Osteocyte (in vitro differentiated cells): ENCODE results near the gene CDCA7L. TPM values are rescaled to one million over a fixed set of nuclear protein-coding genes. Genes with fewer than 3 reads are reported as not detected.

Source experiments
- DNase-seq: peaks from one replicate; pipeline ENCODE4 v3.0.0; 2021; ENCODE audit warnings: mixed read lengths; ENCODE audit not compliant: unreplicated experiment; ENCODE audit errors: extremely low spot score
- H3K27ac Mint-ChIP-seq: one replicate; pipeline ENCODE4 v1.8.0; 2021; ENCODE audit warnings: mild to moderate bottlenecking, mixed read lengths; ENCODE audit not compliant: unreplicated experiment
- H3K27me3 Mint-ChIP-seq: one replicate; pipeline ENCODE4 v1.8.0; 2021; ENCODE audit warnings: mixed read lengths; ENCODE audit not compliant: unreplicated experiment
- H3K36me3 Mint-ChIP-seq: one replicate; pipeline ENCODE4 v1.8.0; 2021; ENCODE audit warnings: mixed read lengths; ENCODE audit not compliant: unreplicated experiment
- H3K4me1 Mint-ChIP-seq: one replicate; pipeline ENCODE4 v1.8.0; 2021; ENCODE audit warnings: mixed read lengths; ENCODE audit not compliant: unreplicated experiment
- H3K4me3 Mint-ChIP-seq: one replicate; pipeline ENCODE4 v1.8.0; 2021; ENCODE audit warnings: mild to moderate bottlenecking, moderate library complexity, mixed read lengths; ENCODE audit not compliant: unreplicated experiment
- H3K9me3 Mint-ChIP-seq: one replicate; pipeline ENCODE4 v1.8.0; 2021; ENCODE audit warnings: mixed read lengths; ENCODE audit not compliant: unreplicated experiment
- total RNA-seq: library from RNA; stranded (reverse); gene quantifications from 2 replicates; pipeline ENCODE4 v1.2.1, GENCODE V29; 2021
- TF ChIP-seq, protein P1 (sequence below): fragments of 200-600 bp; sonication (generic); IDR thresholded peaks from 2 replicates; pipeline ENCODE4 v1.5.0; 2021; ENCODE audit warnings: antibody characterized with exemption, mild to moderate bottlenecking, moderate library complexity

The CDCA7L gene
- total RNA-seq, 1 donor from 2014 or later = 26.3 TPM

DNA sequence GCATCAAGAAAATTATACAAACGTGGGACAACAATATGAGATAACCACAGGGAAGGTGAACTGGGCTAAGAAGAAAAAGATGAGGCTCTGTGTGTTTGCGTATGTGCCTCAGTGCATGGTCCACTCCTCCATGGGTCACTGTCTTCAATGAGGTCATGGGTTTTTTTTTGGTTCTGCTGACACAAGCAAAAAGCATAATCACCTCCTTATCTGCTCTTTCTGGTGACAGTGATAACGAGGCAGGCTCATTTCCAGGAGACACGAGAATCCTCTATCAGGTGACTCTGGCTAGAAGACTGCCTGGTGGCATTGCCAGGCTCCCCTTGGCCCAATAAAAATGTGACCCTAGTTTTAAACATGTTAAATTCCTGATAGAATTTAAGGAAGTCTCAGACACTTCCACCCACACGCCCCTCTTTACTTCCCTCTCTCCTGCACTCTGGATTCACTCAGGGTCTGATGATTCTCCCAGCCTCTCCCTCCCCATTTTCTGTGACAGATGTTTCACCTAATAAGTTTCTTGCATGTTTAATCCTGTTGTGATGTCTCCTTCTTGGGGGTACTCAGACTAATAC lies 35.3 kb upstream of the CDCA7L start:
- H3K4me3 Mint-ChIP-seq = no peak overlapping the region
- no peaks in the 10 kb centered on the region for H3K36me3 Mint-ChIP-seq
- H3K9me3 Mint-ChIP-seq = no peaks in the 10 kb centered on the region
- H3K27me3 Mint-ChIP-seq = peaks cover 6% of the 10 kb centered on the region
- no peak for DNase-seq
- no peaks in the 10 kb centered on the region for H3K4me1 Mint-ChIP-seq
- no peak overlapping the region for H3K27ac Mint-ChIP-seq
- TF ChIP-seq, protein P1, sequence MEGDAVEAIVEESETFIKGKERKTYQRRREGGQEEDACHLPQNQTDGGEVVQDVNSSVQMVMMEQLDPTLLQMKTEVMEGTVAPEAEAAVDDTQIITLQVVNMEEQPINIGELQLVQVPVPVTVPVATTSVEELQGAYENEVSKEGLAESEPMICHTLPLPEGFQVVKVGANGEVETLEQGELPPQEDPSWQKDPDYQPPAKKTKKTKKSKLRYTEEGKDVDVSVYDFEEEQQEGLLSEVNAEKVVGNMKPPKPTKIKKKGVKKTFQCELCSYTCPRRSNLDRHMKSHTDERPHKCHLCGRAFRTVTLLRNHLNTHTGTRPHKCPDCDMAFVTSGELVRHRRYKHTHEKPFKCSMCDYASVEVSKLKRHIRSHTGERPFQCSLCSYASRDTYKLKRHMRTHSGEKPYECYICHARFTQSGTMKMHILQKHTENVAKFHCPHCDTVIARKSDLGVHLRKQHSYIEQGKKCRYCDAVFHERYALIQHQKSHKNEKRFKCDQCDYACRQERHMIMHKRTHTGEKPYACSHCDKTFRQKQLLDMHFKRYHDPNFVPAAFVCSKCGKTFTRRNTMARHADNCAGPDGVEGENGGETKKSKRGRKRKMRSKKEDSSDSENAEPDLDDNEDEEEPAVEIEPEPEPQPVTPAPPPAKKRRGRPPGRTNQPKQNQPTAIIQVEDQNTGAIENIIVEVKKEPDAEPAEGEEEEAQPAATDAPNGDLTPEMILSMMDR = no peak

DNA sequence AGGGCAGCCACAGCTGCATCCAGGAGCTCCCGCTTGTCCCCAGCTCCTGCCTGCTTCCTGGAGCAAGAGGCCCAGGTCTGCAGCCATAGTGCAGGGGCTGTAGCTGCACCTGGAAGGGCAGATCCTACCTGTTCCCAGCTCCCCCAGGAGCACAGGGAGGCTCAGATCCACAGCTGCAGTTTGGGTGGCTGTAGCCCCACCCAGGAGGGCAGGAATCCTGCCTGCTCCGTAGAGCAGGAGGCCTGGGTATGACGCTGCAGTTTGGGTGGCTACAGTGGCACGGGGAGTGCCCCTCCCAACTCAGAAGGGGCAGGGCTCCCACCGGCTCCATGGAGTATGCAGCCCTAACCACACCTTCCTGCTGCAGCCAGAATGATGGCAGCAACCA lies 26.7 kb upstream of the CDCA7L start:
- TF ChIP-seq, protein P1 = no peak
- no peak for DNase-seq
- Mint-ChIP-seq H3K4me1 (no peaks in the 10 kb centered on the region), H3K36me3 (no peaks in the 10 kb centered on the region), H3K27me3 (peaks cover 11% of the 10 kb centered on the region), H3K9me3 (no peaks in the 10 kb centered on the region), H3K27ac (no peak overlapping the region), H3K4me3 (no peak overlapping the region)

DNA sequence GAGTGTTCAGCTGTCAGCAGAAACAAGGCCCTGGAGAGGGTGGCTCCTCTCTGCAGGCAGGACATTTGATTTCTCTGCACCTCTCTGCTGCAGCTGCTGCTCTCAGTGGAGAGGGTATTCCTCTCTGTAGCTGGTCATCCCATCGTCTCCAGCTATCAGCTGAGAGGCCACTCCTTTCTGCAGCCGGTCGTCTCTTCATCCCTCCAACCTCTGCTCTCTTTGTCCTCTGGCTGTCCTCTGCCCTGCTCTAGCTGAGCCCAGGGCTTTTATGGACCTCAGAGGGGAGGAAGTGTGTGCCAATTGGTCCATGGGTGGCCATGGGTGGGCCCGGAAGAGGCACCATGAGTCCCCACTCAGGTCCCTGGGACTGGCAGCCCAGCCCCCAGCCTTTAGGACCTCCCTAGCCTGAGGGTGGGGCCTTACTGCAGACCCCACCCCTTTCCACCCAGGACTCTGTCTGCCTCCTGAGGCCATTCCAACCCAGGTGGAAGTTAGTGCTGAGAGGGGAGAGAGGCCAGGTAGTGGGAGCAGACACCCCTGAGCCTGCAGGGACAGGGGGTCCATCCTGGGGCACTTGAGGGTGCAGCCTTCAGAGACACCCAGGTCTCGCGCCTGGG lies 26.2 kb upstream of the CDCA7L start:
- Mint-ChIP-seq H3K27ac (no peak overlapping the region), H3K36me3 (no peaks in the 10 kb centered on the region), H3K4me3 (no peak overlapping the region), H3K4me1 (no peaks in the 10 kb centered on the region), H3K9me3 (no peaks in the 10 kb centered on the region), H3K27me3 (peaks cover 11% of the 10 kb centered on the region)
- TF ChIP-seq, protein P1 = no peak
- DNase-seq = no peak

DNA sequence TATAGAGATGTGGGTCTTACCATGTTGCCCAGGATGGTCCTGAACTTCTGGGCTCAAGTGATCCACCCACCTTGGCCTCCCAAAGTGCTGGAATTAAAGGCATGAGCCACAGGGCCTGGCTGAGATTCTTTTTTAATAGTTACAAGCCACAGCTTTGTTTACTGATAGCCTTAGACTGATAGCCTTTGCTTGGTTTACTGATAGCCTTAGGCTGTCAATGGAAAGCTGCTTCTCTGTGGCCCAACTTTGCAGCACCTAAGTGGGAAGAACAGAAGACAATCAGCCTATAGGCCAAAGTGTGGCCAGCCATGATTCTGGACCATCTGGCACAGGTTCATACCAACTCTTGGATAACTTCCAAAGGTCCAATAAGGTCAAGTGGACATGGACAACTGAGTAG lies 24.1 kb upstream of the CDCA7L start:
- H3K36me3 Mint-ChIP-seq = no peaks in the 10 kb centered on the region
- no peaks in the 10 kb centered on the region for H3K9me3 Mint-ChIP-seq
- no peak overlapping the region for H3K27ac Mint-ChIP-seq
- H3K27me3 Mint-ChIP-seq = peaks cover 10% of the 10 kb centered on the region
- no peak for DNase-seq
- TF ChIP-seq, protein P1 = no peak
- no peaks in the 10 kb centered on the region for H3K4me1 Mint-ChIP-seq
- no peak overlapping the region for H3K4me3 Mint-ChIP-seq

DNA sequence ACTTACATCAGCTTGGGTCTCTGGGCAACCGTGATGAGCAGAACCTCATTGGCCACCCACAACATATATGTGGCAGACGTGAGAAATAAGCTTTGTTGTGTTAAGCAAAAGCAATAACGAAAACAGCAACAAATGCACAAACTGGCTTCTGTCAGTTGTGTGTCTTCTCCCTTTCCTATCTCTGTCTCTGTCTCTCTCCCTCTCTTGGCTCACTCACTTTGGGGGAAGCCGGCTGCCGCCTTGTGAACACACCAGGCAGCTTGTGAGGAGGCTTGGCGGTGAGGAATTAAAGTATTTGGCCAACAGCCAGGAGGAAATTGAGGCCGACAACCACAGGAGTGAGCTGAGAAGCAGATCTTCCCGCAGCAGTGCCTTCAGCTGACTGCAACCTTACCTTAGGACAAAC lies 21.9 kb upstream of the CDCA7L start:
- H3K27me3 Mint-ChIP-seq = no peaks in the 10 kb centered on the region
- no peak overlapping the region for H3K4me3 Mint-ChIP-seq
- no peak overlapping the region for H3K27ac Mint-ChIP-seq
- no peaks in the 10 kb centered on the region for H3K4me1 Mint-ChIP-seq
- H3K9me3 Mint-ChIP-seq = no peaks in the 10 kb centered on the region
- TF ChIP-seq, protein P1 = no peak
- DNase-seq = no peak
- no peaks in the 10 kb centered on the region for H3K36me3 Mint-ChIP-seq
